Measurements from ENCODE around the gene IQSEC1.
A peak's percentile ranks its signal among the peaks of the same experiment; 100 is the strongest.

DNA sequence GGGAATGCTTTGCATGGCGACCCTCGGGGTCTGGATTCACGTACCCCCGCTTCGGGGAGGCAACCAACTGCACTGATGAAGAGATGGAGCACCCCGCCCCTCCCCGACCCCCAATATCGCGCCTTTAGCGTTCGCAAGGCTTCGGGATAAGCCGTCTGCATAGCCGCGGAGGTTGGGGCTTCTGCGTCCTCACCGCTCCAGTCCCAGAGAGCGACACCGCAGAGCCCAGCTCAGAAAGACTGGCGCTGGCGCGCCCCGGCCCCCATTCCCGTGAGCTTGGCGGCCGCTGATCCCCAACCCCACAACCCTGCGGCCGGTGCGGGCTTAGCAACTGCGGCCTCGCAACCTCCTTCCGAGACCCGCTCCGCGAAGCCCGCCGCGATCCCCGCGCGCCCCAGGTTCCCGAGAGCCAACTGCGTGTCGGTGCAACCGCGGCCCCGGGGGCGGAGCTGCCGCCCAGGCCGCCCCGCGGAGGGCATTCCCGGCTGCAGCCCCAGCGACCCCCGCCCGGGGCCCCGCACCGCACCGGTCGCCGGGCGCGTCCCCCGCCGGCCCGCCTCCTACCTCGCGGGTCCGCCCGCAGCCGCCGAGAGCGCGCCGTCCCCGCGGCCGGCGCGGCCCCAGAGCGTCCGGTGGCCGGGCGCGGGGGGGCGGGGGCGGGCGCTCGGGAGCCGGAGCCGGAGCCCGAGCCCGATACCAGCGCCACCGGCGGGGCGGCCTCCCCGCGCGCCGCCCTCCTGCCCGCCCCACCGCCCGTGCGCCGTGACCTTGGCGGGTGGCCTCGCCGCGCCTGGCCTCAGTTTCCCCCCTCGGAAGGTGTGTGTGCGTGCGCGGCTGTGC lies 79.5 kb downstream of the IQSEC1 start:
- TF ChIP-seq, protein P1, sequence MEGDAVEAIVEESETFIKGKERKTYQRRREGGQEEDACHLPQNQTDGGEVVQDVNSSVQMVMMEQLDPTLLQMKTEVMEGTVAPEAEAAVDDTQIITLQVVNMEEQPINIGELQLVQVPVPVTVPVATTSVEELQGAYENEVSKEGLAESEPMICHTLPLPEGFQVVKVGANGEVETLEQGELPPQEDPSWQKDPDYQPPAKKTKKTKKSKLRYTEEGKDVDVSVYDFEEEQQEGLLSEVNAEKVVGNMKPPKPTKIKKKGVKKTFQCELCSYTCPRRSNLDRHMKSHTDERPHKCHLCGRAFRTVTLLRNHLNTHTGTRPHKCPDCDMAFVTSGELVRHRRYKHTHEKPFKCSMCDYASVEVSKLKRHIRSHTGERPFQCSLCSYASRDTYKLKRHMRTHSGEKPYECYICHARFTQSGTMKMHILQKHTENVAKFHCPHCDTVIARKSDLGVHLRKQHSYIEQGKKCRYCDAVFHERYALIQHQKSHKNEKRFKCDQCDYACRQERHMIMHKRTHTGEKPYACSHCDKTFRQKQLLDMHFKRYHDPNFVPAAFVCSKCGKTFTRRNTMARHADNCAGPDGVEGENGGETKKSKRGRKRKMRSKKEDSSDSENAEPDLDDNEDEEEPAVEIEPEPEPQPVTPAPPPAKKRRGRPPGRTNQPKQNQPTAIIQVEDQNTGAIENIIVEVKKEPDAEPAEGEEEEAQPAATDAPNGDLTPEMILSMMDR (conservative IDR thresholded peaks at IDR 0.05; ENCODE audit: low read depth, low read length) = no peak
- peak; percentile 82 for TF ChIP-seq EZH2 (IDR thresholded peaks at IDR 0.05; ENCODE audit: borderline replicate concordance, low read depth, low read length, poor library complexity, severe bottlenecking)

Data from A673 (cell line).